H1 (cell line): ENCODE data around the gene ZBTB20.

Experiments used
- SP2 ChIP-seq: IDR thresholded peaks from 2 replicates; pipeline ENCODE4 v1.6.1; 2012; ENCODE audit warnings: mild to moderate bottlenecking, low read length, inconsistent platforms
- ZNF274 ChIP-seq: IDR thresholded peaks from 2 replicates; pipeline ENCODE4 v1.7.0; 2012; ENCODE audit warnings: low read length, borderline replicate concordance; ENCODE audit errors: extremely low read depth
- TF ChIP-seq, protein P1 (sequence below): IDR thresholded peaks from 2 replicates; pipeline ENCODE4 v1.6.1; 2012; ENCODE audit warnings: inconsistent platforms

GRCh38 chr3:115095236-115095635 lies 51.9 kb downstream of the ZBTB20 start:
- TF ChIP-seq, protein P1, sequence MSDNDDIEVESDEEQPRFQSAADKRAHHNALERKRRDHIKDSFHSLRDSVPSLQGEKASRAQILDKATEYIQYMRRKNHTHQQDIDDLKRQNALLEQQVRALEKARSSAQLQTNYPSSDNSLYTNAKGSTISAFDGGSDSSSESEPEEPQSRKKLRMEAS: no peak
- no peak for TF ChIP-seq ZNF274
- TF ChIP-seq SP2: no peak
